ENCODE data around the gene CAPNS2. TPM values are rescaled to one million over a fixed set of nuclear protein-coding genes. Genes with fewer than 3 reads are reported as not detected.

CAPNS2 gene
- total RNA-seq, 1 experiment from 2014 or later = not detected

DNA sequence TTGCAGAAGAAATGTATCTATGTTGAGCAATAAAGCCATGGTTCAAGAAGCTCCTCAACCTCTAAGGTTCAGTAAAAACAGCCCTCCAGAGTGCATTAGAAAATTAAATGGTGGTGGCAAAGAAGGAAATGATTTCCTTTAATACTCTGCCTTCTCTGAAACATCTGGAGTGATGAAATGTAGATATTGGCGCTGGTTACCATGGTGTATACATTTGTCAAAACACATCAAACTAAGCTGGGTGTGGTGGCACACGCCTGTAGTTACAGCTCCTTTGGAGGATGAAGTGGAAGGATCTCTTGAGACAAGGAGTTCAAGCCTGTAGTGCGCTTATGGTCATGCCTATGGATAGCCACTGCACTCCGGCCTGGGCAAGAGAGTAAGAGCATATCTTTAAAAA is 6.0 kb downstream of the CAPNS2 start:
- POLR2A ChIA-PET = no interaction called here
- ATAC-seq (no peak), DNase-seq (ENCODE audit: low read depth, low spot score) (no peak)
- H3K4me3 ChIP-seq (replicated peaks in 1 of 2; ENCODE audit: low read depth in 1 of 2, low read length in 2 of 2) = no peak overlapping the region
- no peak overlapping the region for H3K27ac ChIP-seq (ENCODE audit: low read depth, low read length)
- H2AFZ ChIP-seq (ENCODE audit: low read depth, low read length, poor library complexity, severe bottlenecking) = no peak overlapping the region
- no peak overlapping the region for H3K9ac ChIP-seq (ENCODE audit: low read length)
- H3K9me3 ChIP-seq (ENCODE audit: control insufficient read depth in 1 of 2, insufficient read depth in 1 of 2, low read depth in 1 of 2, low read length in 2 of 2) = no peaks in the 10 kb centered on the region
- intact Hi-C loops (cut with micrococcal nuclease) = no loop called here
- H3K36me3 ChIP-seq (ENCODE audit: control insufficient read depth in 1 of 2, insufficient read depth in 2 of 2, low read length in 2 of 2) = no peaks in the 10 kb centered on the region
- no peaks in the 10 kb centered on the region for H3K27me3 ChIP-seq (ENCODE audit: insufficient read depth, low read length)
- no peaks in the 10 kb centered on the region for H4K20me1 ChIP-seq (ENCODE audit: insufficient read depth)
- CTCF ChIA-PET = no interaction called here
- H3K79me2 ChIP-seq (ENCODE audit: insufficient read depth, low read length) = no peaks in the 10 kb centered on the region
- BruUV-seq (replicated peaks) = no TSS peak
- no peaks in the 10 kb centered on the region for H3K4me1 ChIP-seq (ENCODE audit: control insufficient read depth in 1 of 2, insufficient read depth in 2 of 2, low read length in 2 of 2)
- no peak overlapping the region for H3K4me2 ChIP-seq (ENCODE audit: low read length)
- TF ChIP-seq JUND (IDR thresholded peaks at IDR 0.05) = no peak
- TF ChIP-seq SIN3A (IDR thresholded peaks at IDR 0.05; ENCODE audit: low read depth) = no peak
- TF ChIP-seq SRF (IDR thresholded peaks at IDR 0.05; ENCODE audit: low read depth) = no peak
- no peak for TF ChIP-seq EGR1 (IDR thresholded peaks at IDR 0.05; ENCODE audit: low read depth)
- no peak for TF ChIP-seq YY1 (IDR thresholded peaks at IDR 0.05; ENCODE audit: extremely low read depth, insufficient replicate concordance, low read depth, low read length)
- no peak for TF ChIP-seq RAD21 (IDR thresholded peaks at IDR 0.05; ENCODE audit: low read depth)
- TF ChIP-seq, protein P1, sequence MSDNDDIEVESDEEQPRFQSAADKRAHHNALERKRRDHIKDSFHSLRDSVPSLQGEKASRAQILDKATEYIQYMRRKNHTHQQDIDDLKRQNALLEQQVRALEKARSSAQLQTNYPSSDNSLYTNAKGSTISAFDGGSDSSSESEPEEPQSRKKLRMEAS (IDR thresholded peaks at IDR 0.05) = no peak
- no peak for TF ChIP-seq CEBPB (IDR thresholded peaks at IDR 0.05; ENCODE audit: low read depth)
- TF ChIP-seq FOSL1 (IDR thresholded peaks at IDR 0.05; ENCODE audit: low read depth) = no peak
- H3K9me2 ChIP-seq (ENCODE audit: insufficient read depth) = no peaks in the 10 kb centered on the region
- RAD21 ChIA-PET (ENCODE audit: low non-redundant PET in 1 of 2, low total read pairs in 2 of 2, uncharacterized antibody in 2 of 2, unreplicated experiment in 2 of 2) = no interaction called here

GRCh38 chr16:55574811-55575210 is 8.3 kb downstream of the CAPNS2 start:
- POLR2A ChIA-PET = no interaction called here
- H3K9me3 ChIP-seq (ENCODE audit: control insufficient read depth in 1 of 2, insufficient read depth in 1 of 2, low read depth in 1 of 2, low read length in 2 of 2) = no peaks in the 10 kb centered on the region
- no peaks in the 10 kb centered on the region for H4K20me1 ChIP-seq (ENCODE audit: insufficient read depth)
- H3K9ac ChIP-seq (ENCODE audit: low read length) = no peak overlapping the region
- H3K27ac ChIP-seq (ENCODE audit: low read depth, low read length) = no peak overlapping the region
- no peaks in the 10 kb centered on the region for H3K27me3 ChIP-seq (ENCODE audit: insufficient read depth, low read length)
- H2AFZ ChIP-seq (ENCODE audit: low read depth, low read length, poor library complexity, severe bottlenecking) = no peak overlapping the region
- BruUV-seq (replicated peaks) = no TSS peak
- no peaks in the 10 kb centered on the region for H3K4me1 ChIP-seq (ENCODE audit: control insufficient read depth in 1 of 2, insufficient read depth in 2 of 2, low read length in 2 of 2)
- CTCF ChIA-PET = no interaction called here
- no peaks in the 10 kb centered on the region for H3K79me2 ChIP-seq (ENCODE audit: insufficient read depth, low read length)
- no peak overlapping the region for H3K4me2 ChIP-seq (ENCODE audit: low read length)
- H3K9me2 ChIP-seq (ENCODE audit: insufficient read depth) = no peaks in the 10 kb centered on the region
- ATAC-seq = no peak
- peaks cover 0 to 5% of the 10 kb centered on the region in 2 experiments; a peak in 1 of 4 replicates for H3K36me3 ChIP-seq (ENCODE audit: control insufficient read depth in 1 of 2, insufficient read depth in 2 of 2, low read length in 2 of 2)
- no peak for TF ChIP-seq RAD21 (IDR thresholded peaks at IDR 0.05; ENCODE audit: low read depth)
- no peak for TF ChIP-seq EZH2 (IDR thresholded peaks at IDR 0.05)
- no peak for TF ChIP-seq YY1 (IDR thresholded peaks at IDR 0.05; ENCODE audit: extremely low read depth, insufficient replicate concordance, low read depth, low read length)
- no peak for TF ChIP-seq TCF7L2 (IDR thresholded peaks at IDR 0.05; ENCODE audit: borderline replicate concordance, extremely low read depth, insufficient read depth, insufficient read length)
- no peak for TF ChIP-seq ELF1 (IDR thresholded peaks at IDR 0.05; ENCODE audit: borderline replicate concordance, low read depth)
- TF ChIP-seq FOSL1 (IDR thresholded peaks at IDR 0.05; ENCODE audit: low read depth) = no peak
- no peak for TF ChIP-seq EGR1 (IDR thresholded peaks at IDR 0.05; ENCODE audit: low read depth)
- no peak for DNase-seq (ENCODE audit: low read depth, low spot score)
- RAD21 ChIA-PET (ENCODE audit: low non-redundant PET in 1 of 2, low total read pairs in 2 of 2, uncharacterized antibody in 2 of 2, unreplicated experiment in 2 of 2) = no interaction called here
- intact Hi-C loops (cut with micrococcal nuclease) = no loop called here
- H3K4me3 ChIP-seq (replicated peaks in 1 of 2; ENCODE audit: low read depth in 1 of 2, low read length in 2 of 2) = no peak overlapping the region

All from HCT116 (cell line).